Measurements from ENCODE around the gene BHMT2.

BHMT2 gene

GRCh38 chr5:79119486-79119885 is 49.9 kb downstream of the BHMT2 start:
- no peak for TF ChIP-seq POLR2AphosphoS5 (IDR thresholded peaks at IDR 0.05; ENCODE audit: low read depth, low read length)
- no peak for TF ChIP-seq TAF1 (IDR thresholded peaks at IDR 0.05; ENCODE audit: borderline replicate concordance, insufficient read depth, low read length)
- TF ChIP-seq REST (IDR thresholded peaks at IDR 0.05; ENCODE audit: insufficient read depth in 1 of 2, low read depth in 2 of 2, low read length in 2 of 2): no peak
- TF ChIP-seq FOXP2 (optimal IDR thresholded peaks at IDR 0.05; ENCODE audit: borderline replicate concordance, extremely low read depth, extremely low read length, insufficient read depth): no peak

DNA sequence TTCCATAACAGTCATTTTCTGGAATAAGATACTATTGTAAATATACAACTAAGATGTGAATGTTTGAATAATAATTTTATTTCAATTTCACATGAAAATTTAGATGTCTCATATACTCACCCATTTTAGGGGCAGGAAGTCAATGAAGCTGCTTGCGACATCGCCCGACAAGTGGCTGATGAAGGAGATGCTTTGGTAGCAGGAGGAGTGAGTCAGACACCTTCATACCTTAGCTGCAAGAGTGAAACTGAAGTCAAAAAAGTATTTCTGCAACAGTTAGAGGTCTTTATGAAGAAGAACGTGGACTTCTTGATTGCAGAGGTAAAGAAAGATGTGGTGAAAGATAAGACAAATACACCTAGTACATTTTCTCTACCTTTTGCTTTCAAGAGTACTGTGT is 50.7 kb downstream of the BHMT2 start:
- no peak for TF ChIP-seq SIN3A (IDR thresholded peaks at IDR 0.05; ENCODE audit: borderline replicate concordance, insufficient read depth, low read length)
- no peak for TF ChIP-seq TAF1 (IDR thresholded peaks at IDR 0.05; ENCODE audit: borderline replicate concordance, insufficient read depth, low read length)
- no peak for TF ChIP-seq POLR2AphosphoS5 (IDR thresholded peaks at IDR 0.05; ENCODE audit: low read depth, low read length)
- TF ChIP-seq REST (IDR thresholded peaks at IDR 0.05; ENCODE audit: insufficient read depth in 1 of 2, low read depth in 2 of 2, low read length in 2 of 2): no peak

DNA sequence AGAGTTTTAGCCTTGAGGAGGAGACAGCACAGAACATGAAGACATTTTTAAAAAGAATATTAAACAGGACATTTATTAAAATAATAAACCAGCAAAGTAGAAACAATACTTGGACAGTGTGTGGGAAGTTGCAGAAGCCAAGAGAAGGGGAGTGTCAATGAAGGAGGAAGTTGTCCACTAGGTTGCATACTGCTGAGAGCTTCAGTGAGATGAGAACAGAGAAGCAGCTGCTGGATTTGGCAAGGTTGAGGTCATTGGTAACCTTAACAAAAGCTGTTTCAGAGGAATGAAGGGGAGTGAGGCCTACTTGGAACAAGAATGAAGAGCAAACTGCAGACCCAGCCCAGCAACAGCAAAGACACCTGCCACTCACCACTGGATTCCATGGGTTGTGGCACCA is 53.4 kb downstream of the BHMT2 start:
- TF ChIP-seq TAF1 (IDR thresholded peaks at IDR 0.05; ENCODE audit: borderline replicate concordance, insufficient read depth, low read length) (no peak), REST (IDR thresholded peaks at IDR 0.05; ENCODE audit: insufficient read depth in 1 of 2, low read depth in 2 of 2, low read length in 2 of 2) (no peak), FOXP2 (optimal IDR thresholded peaks at IDR 0.05; ENCODE audit: borderline replicate concordance, extremely low read depth, extremely low read length, insufficient read depth) (no peak), SIN3A (IDR thresholded peaks at IDR 0.05; ENCODE audit: borderline replicate concordance, insufficient read depth, low read length) (no peak), POLR2AphosphoS5 (IDR thresholded peaks at IDR 0.05; ENCODE audit: low read depth, low read length) (no peak)

GRCh38 chr5:79124607-79125006 is 55.0 kb downstream of the BHMT2 start:
- TF ChIP-seq SIN3A (IDR thresholded peaks at IDR 0.05; ENCODE audit: borderline replicate concordance, insufficient read depth, low read length) (no peak), TAF1 (IDR thresholded peaks at IDR 0.05; ENCODE audit: borderline replicate concordance, insufficient read depth, low read length) (no peak), REST (IDR thresholded peaks at IDR 0.05; ENCODE audit: insufficient read depth in 1 of 2, low read depth in 2 of 2, low read length in 2 of 2) (no peak), FOXP2 (optimal IDR thresholded peaks at IDR 0.05; ENCODE audit: borderline replicate concordance, extremely low read depth, extremely low read length, insufficient read depth) (no peak), POLR2AphosphoS5 (IDR thresholded peaks at IDR 0.05; ENCODE audit: low read depth, low read length) (no peak)

DNA sequence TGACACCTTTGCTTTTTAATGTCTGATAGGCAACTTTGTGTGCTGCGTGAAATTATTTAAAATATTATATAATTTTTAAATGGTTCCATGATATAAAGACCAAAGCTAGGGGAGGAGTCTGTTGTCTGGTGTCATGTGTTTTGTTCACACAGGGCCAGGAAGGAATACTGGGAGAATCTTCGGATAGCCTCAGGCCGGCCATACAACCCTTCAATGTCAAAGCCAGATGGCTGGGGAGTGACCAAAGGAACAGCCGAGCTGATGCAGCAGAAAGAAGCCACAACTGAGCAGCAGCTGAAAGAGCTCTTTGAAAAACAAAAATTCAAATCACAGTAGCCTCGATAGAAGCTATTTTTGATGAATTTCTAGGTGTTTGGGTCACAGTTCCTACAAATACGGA is 61.2 kb downstream of the BHMT2 start:
- TF ChIP-seq REST (IDR thresholded peaks at IDR 0.05; ENCODE audit: insufficient read depth in 1 of 2, low read depth in 2 of 2, low read length in 2 of 2) (no peak), SIN3A (IDR thresholded peaks at IDR 0.05; ENCODE audit: borderline replicate concordance, insufficient read depth, low read length) (no peak), TAF1 (IDR thresholded peaks at IDR 0.05; ENCODE audit: borderline replicate concordance, insufficient read depth, low read length) (no peak), POLR2AphosphoS5 (IDR thresholded peaks at IDR 0.05; ENCODE audit: low read depth, low read length) (no peak), FOXP2 (optimal IDR thresholded peaks at IDR 0.05; ENCODE audit: borderline replicate concordance, extremely low read depth, extremely low read length, insufficient read depth) (no peak)
